Measurements from ENCODE around the gene IFITM2.

Gene IFITM2

DNA sequence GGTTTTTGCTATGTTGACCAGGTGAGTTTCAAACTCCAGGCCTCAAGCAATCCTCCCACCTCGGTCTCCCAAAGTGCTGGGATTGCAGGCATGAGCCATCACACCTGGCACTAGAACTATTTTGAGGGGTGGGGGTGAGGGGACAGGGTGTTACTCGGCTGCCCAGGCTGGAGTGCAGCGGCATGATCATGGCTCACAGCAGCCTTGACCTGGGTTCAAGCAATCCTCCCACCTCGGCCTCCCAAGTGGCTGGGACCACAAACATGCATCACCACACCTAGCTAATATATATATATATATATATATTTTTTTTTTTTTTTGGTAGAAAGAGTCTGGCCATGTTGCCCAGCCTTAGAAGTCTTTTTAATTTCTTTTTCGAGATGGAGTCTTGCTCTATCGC lies 30.1 kb downstream of the IFITM2 start:
- Histone ChIP-seq H4K20me1 (ENCODE audit: insufficient read depth, low read length, poor library complexity, severe bottlenecking) (no peaks in the 10 kb centered on the region), H3K36me3 (ENCODE audit: insufficient read depth, low read length) (no peaks in the 10 kb centered on the region), H3K9me3 (ENCODE audit: insufficient read depth, low read depth, low read length) (no peaks in the 10 kb centered on the region), H3K79me2 (ENCODE audit: insufficient read depth, low read length) (peaks cover 34% of the 10 kb centered on the region), H3K27me3 (ENCODE audit: insufficient read depth, low read length, poor library complexity, severe bottlenecking) (no peaks in the 10 kb centered on the region), H2AFZ (ENCODE audit: low read length) (no peak overlapping the region), H3K4me3 (ENCODE audit: low read length, poor library complexity, severe bottlenecking) (no peak overlapping the region), H3K4me2 (ENCODE audit: low read depth, low read length, poor library complexity, severe bottlenecking) (no peak overlapping the region), H3K4me1 (ENCODE audit: insufficient read depth, low read length, poor library complexity, severe bottlenecking) (peaks cover 74% of the 10 kb centered on the region), H3K9me2 (replicated peaks; ENCODE audit: low read depth, low read length) (no peaks in the 10 kb centered on the region), H3K9ac (ENCODE audit: low read depth, low read length, poor library complexity, severe bottlenecking) (no peak overlapping the region), H3F3A (ENCODE audit: low read depth) (peaks cover 14% of the 10 kb centered on the region; the same call in 1 of the 2 replicates)
- TF ChIP-seq EZH2phosphoT487 (IDR thresholded peaks at IDR 0.05; ENCODE audit: borderline replicate concordance), result no peak
- TF ChIP-seq, protein P1, sequence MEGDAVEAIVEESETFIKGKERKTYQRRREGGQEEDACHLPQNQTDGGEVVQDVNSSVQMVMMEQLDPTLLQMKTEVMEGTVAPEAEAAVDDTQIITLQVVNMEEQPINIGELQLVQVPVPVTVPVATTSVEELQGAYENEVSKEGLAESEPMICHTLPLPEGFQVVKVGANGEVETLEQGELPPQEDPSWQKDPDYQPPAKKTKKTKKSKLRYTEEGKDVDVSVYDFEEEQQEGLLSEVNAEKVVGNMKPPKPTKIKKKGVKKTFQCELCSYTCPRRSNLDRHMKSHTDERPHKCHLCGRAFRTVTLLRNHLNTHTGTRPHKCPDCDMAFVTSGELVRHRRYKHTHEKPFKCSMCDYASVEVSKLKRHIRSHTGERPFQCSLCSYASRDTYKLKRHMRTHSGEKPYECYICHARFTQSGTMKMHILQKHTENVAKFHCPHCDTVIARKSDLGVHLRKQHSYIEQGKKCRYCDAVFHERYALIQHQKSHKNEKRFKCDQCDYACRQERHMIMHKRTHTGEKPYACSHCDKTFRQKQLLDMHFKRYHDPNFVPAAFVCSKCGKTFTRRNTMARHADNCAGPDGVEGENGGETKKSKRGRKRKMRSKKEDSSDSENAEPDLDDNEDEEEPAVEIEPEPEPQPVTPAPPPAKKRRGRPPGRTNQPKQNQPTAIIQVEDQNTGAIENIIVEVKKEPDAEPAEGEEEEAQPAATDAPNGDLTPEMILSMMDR (conservative IDR thresholded peaks at IDR 0.05; ENCODE audit: low read length), result no peak

GRCh38 chr11:339963-340362 lies 32.3 kb downstream of the IFITM2 start:
- Histone ChIP-seq H3K9ac (ENCODE audit: low read depth, low read length, poor library complexity, severe bottlenecking) (no peak overlapping the region), H4K20me1 (ENCODE audit: insufficient read depth, low read length, poor library complexity, severe bottlenecking) (no peaks in the 10 kb centered on the region), H3K9me3 (ENCODE audit: insufficient read depth, low read depth, low read length) (no peaks in the 10 kb centered on the region), H3K27me3 (ENCODE audit: insufficient read depth, low read length, poor library complexity, severe bottlenecking) (no peaks in the 10 kb centered on the region), H3K4me2 (ENCODE audit: low read depth, low read length, poor library complexity, severe bottlenecking) (no peak overlapping the region), H3K9me2 (replicated peaks; ENCODE audit: low read depth, low read length) (no peaks in the 10 kb centered on the region), H3K4me1 (ENCODE audit: insufficient read depth, low read length, poor library complexity, severe bottlenecking) (peaks cover 54% of the 10 kb centered on the region), H2AFZ (ENCODE audit: low read length) (no peak overlapping the region), H3K36me3 (ENCODE audit: insufficient read depth, low read length) (no peaks in the 10 kb centered on the region), H3F3A (ENCODE audit: low read depth) (peaks cover 15% of the 10 kb centered on the region; the same call in 1 of the 2 replicates), H3K79me2 (ENCODE audit: insufficient read depth, low read length) (peaks cover 13% of the 10 kb centered on the region; the same call in 1 of the 2 replicates), H3K4me3 (ENCODE audit: low read length, poor library complexity, severe bottlenecking) (no peak overlapping the region)
- TF ChIP-seq EZH2phosphoT487 (IDR thresholded peaks at IDR 0.05; ENCODE audit: borderline replicate concordance), result no peak
- TF ChIP-seq, protein P1 (conservative IDR thresholded peaks at IDR 0.05; ENCODE audit: low read length), result no peak

DNA sequence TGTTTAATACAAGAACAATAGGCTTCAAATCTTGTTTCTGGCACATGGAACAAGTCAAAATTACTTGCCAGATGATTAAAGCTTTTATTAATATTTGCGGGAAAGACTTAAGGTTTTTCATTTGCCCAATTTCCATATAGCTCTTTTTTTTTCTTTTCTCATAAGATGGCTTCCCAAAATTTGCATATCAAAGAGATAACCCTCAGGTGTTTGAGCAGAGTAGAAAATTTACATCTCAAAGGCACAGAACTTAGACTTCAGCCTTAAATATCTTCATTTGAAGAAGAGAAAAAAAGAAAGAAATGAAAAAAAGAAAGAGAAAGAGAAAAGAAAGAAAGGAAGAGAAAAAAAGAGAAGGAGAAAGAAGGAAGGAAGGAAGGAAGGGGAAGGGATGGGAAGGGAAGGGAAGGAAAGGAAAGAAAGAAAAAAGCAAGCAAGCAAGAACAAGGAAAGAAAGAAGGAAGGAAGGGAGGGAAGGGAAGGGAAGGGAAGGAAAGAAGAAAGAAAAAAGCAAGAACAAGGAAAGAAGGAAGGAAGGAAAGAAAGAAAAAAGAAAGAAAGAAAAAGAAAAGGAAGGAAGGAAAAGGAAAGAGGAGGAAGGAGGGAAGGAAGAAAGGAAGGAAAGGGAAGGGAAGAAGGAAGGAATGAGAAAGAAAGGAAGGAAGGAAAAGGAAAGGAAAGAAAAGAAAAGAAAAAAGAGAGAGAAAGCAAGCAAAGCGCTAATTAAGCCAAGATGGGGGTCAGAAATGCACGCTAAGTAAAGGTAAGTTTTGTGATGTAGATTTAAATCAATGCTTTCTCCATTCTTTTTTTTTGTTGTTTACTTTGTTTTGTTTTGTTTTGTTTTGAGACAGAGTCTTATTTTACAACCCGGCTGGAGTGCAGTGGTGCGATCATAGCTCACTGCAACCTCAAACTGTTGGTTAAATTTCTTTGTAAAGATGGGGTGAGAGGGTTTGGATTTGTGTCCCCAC lies 33.2 kb downstream of the IFITM2 start:
- peaks cover 6% of the 10 kb centered on the region; the same call in 1 of the 2 replicates for H3K79me2 ChIP-seq (ENCODE audit: insufficient read depth, low read length)
- peaks cover 47% of the 10 kb centered on the region for H3K4me1 ChIP-seq (ENCODE audit: insufficient read depth, low read length, poor library complexity, severe bottlenecking)
- no peaks in the 10 kb centered on the region for H3K9me3 ChIP-seq (ENCODE audit: insufficient read depth, low read depth, low read length)
- peak overlapping the region; percentile 29 for H3K9ac ChIP-seq (ENCODE audit: low read depth, low read length, poor library complexity, severe bottlenecking)
- H2AFZ ChIP-seq (ENCODE audit: low read length), result 0 out of 2 replicates have a peak overlapping the region, but pooled peaks have one; percentile 34
- no peaks in the 10 kb centered on the region for H3K36me3 ChIP-seq (ENCODE audit: insufficient read depth, low read length)
- H3K27me3 ChIP-seq (ENCODE audit: insufficient read depth, low read length, poor library complexity, severe bottlenecking), result no peaks in the 10 kb centered on the region
- H3K9me2 ChIP-seq (replicated peaks; ENCODE audit: low read depth, low read length), result no peaks in the 10 kb centered on the region
- no peaks in the 10 kb centered on the region for H4K20me1 ChIP-seq (ENCODE audit: insufficient read depth, low read length, poor library complexity, severe bottlenecking)
- H3F3A ChIP-seq (ENCODE audit: low read depth), result peaks cover 9% of the 10 kb centered on the region; the same call in 1 of the 2 replicates
- TF ChIP-seq, protein P1 (conservative IDR thresholded peaks at IDR 0.05; ENCODE audit: low read length), result no peak
- TF ChIP-seq EZH2phosphoT487 (IDR thresholded peaks at IDR 0.05; ENCODE audit: borderline replicate concordance), result no peak
- H3K4me3 ChIP-seq (ENCODE audit: low read length, poor library complexity, severe bottlenecking), result no peak overlapping the region
- peak overlapping the region; percentile 49 for H3K4me2 ChIP-seq (ENCODE audit: low read depth, low read length, poor library complexity, severe bottlenecking)
